Vagina (tissue), 2 donors: Measurements from ENCODE around the gene LIMD2.

Experiments
- CTCF ChIP-seq, 3 experiments: fragments of 450-650 bp in 2 of 3; fragments of 200-600 bp in 1 of 3; sonication (generic) in 1 of 3; IDR thresholded peaks; one replicate each; pipeline ENCODE4 v1.5.1; 2017 to 2019; ENCODE audit warnings: antibody characterized with exemption in 3 of 3, mild to moderate bottlenecking in 2 of 3, moderate library complexity in 2 of 3
- POLR2A ChIP-seq, 2 donors: fragments of 450-650 bp; IDR thresholded peaks; one replicate each; pipeline ENCODE4 v1.6.1; 2017; ENCODE audit warnings: antibody characterized with exemption in 2 of 2, mild to moderate bottlenecking in 2 of 2, moderate library complexity in 2 of 2
- POLR2AphosphoS5 ChIP-seq, 2 donors: sonication (generic); formaldehyde crosslinking; IDR thresholded peaks; one replicate each; pipeline ENCODE4 v1.9.0; 2017; ENCODE audit warnings: antibody characterized with exemption in 2 of 2, mild to moderate bottlenecking in 2 of 2, low read depth in 1 of 2; ENCODE audit not compliant: insufficient read depth in 1 of 2

- no peak for TF ChIP-seq POLR2A (IDR thresholded peaks at IDR 0.05)
- no peak for TF ChIP-seq POLR2AphosphoS5 (IDR thresholded peaks at IDR 0.05; ENCODE audit: insufficient read depth in 1 of 2, low read depth in 1 of 2)
- no peak for TF ChIP-seq CTCF (IDR thresholded peaks at IDR 0.05)
These were observed 46.9 kb downstream of the LIMD2 start for GRCh38 chr17:63653050-63653449.
